Measurements from ENCODE around the gene SLC39A1. TPM values are rescaled to one million over a fixed set of nuclear protein-coding genes. Genes with fewer than 3 reads are reported as not detected.

Gene SLC39A1
- polyA plus RNA-seq, 1 of the 3 experiments (the other 2 are of a cell fraction), result 89.6 TPM

- peak overlapping the region; percentile 59 to 79 for H3K27ac ChIP-seq (ENCODE audit: low read depth in 2 of 2, low read length in 1 of 2)
- peaks cover 61% of the 10 kb centered on the region for H3K79me2 ChIP-seq (ENCODE audit: insufficient read depth)
Measured at GRCh38 chr1:153922076-153922971, 41.0 kb downstream of the SLC39A1 start.

GRCh38 chr1:153921803-153922075, 41.6 kb downstream of the SLC39A1 start:
- Histone ChIP-seq H3K9me2 (no peaks in the 10 kb centered on the region), H3K4me1 (ENCODE audit: control insufficient read depth in 1 of 2, insufficient read depth in 2 of 2, low read depth in 1 of 2, low read length in 1 of 2) (peaks cover 17 to 22% of the 10 kb centered on the region in 2 experiments), H3F3A (replicated peaks; ENCODE audit: insufficient read depth) (peaks cover 8% of the 10 kb centered on the region), H4K20me1 (ENCODE audit: insufficient read depth) (peaks cover 50% of the 10 kb centered on the region), H3K4me3 (ENCODE audit: low read depth in 2 of 2, low read length in 1 of 2) (peak overlapping the region; percentile 68 to 90), H2AFZ (ENCODE audit: low read depth) (peak overlapping the region; percentile 83; the same call in 1 of the 2 replicates), H3K9me3 (no peaks in the 10 kb centered on the region), H3K27ac (ENCODE audit: low read depth in 2 of 2, low read length in 1 of 2) (peak overlapping the region; percentile 59 to 79), H3K79me2 (ENCODE audit: insufficient read depth) (peaks cover 67% of the 10 kb centered on the region), H3K27me3 (ENCODE audit: insufficient read depth) (no peaks in the 10 kb centered on the region), H3K9ac (peak overlapping the region; percentile 88), H3K36me3 (replicated peaks in 1 of 2; ENCODE audit: control insufficient read depth in 1 of 2, insufficient read depth in 2 of 2, low read length in 1 of 2) (peaks cover 0 to 12% of the 10 kb centered on the region in 2 experiments), H3K4me2 (peak overlapping the region; percentile 92)
- DNase-seq, result peak; percentile 4
- CTCF ChIA-PET, result interaction anchor here (0.9 to 2.5 kb wide), 11 partner anchors 8 to 124 kb away, joined by 3 to 15 read pairs (median 7); partner anchors contain the start of genes DENND4B and RAB13
- POLR2A ChIA-PET, result interaction anchor here (1.2 to 1.9 kb wide), 2 partner anchors 39 to 100 kb away, joined by 4 to 5 read pairs; no protein-coding TSS in a partner anchor
- 16% methylated on average over 8 of the region's 10 CpGs for WGBS (ENCODE audit: low lambda C conversion rate)
- TF ChIP-seq SMC3 (IDR thresholded peaks at IDR 0.05; ENCODE audit: low read depth, low read length), result no peak
- TF ChIP-seq, protein P1, sequence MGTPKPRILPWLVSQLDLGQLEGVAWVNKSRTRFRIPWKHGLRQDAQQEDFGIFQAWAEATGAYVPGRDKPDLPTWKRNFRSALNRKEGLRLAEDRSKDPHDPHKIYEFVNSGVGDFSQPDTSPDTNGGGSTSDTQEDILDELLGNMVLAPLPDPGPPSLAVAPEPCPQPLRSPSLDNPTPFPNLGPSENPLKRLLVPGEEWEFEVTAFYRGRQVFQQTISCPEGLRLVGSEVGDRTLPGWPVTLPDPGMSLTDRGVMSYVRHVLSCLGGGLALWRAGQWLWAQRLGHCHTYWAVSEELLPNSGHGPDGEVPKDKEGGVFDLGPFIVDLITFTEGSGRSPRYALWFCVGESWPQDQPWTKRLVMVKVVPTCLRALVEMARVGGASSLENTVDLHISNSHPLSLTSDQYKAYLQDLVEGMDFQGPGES (IDR thresholded peaks at IDR 0.05; ENCODE audit: low read depth, low read length), result no peak
- TF ChIP-seq USF1 (IDR thresholded peaks at IDR 0.05; ENCODE audit: borderline replicate concordance, low read depth), result no peak
- no peak for TF ChIP-seq RFX5 (IDR thresholded peaks at IDR 0.05; ENCODE audit: low read length)
- no peak for TF ChIP-seq ELF1 (IDR thresholded peaks at IDR 0.05)
- TF ChIP-seq, protein P2, sequence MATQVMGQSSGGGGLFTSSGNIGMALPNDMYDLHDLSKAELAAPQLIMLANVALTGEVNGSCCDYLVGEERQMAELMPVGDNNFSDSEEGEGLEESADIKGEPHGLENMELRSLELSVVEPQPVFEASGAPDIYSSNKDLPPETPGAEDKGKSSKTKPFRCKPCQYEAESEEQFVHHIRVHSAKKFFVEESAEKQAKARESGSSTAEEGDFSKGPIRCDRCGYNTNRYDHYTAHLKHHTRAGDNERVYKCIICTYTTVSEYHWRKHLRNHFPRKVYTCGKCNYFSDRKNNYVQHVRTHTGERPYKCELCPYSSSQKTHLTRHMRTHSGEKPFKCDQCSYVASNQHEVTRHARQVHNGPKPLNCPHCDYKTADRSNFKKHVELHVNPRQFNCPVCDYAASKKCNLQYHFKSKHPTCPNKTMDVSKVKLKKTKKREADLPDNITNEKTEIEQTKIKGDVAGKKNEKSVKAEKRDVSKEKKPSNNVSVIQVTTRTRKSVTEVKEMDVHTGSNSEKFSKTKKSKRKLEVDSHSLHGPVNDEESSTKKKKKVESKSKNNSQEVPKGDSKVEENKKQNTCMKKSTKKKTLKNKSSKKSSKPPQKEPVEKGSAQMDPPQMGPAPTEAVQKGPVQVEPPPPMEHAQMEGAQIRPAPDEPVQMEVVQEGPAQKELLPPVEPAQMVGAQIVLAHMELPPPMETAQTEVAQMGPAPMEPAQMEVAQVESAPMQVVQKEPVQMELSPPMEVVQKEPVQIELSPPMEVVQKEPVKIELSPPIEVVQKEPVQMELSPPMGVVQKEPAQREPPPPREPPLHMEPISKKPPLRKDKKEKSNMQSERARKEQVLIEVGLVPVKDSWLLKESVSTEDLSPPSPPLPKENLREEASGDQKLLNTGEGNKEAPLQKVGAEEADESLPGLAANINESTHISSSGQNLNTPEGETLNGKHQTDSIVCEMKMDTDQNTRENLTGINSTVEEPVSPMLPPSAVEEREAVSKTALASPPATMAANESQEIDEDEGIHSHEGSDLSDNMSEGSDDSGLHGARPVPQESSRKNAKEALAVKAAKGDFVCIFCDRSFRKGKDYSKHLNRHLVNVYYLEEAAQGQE (IDR thresholded peaks at IDR 0.05; ENCODE audit: low read depth, low read length), result no peak
- TF ChIP-seq GATA2 (CRISPR knock-in tag; IDR thresholded peaks at IDR 0.05), result no peak
- TF ChIP-seq YY1 (IDR thresholded peaks at IDR 0.05; ENCODE audit: low read depth), result no peak

More at GRCh38 chr1:153922076-153922971, 41.0 kb downstream of the SLC39A1 start:
- Histone ChIP-seq H4K20me1 (ENCODE audit: insufficient read depth) (peaks cover 44% of the 10 kb centered on the region), H3K36me3 (replicated peaks in 1 of 2; ENCODE audit: control insufficient read depth in 1 of 2, insufficient read depth in 2 of 2, low read length in 1 of 2) (peaks cover 0 to 12% of the 10 kb centered on the region in 2 experiments), H3K9me2 (no peaks in the 10 kb centered on the region), H3K27me3 (ENCODE audit: insufficient read depth) (no peaks in the 10 kb centered on the region), H3F3A (replicated peaks; ENCODE audit: insufficient read depth) (peaks cover 8% of the 10 kb centered on the region), H3K4me1 (ENCODE audit: control insufficient read depth in 1 of 2, insufficient read depth in 2 of 2, low read depth in 1 of 2, low read length in 1 of 2) (peaks cover 17 to 22% of the 10 kb centered on the region in 2 experiments), H2AFZ (ENCODE audit: low read depth) (peak overlapping the region; percentile 83), H3K9ac (peak overlapping the region; percentile 88), H3K9me3 (no peaks in the 10 kb centered on the region), H3K4me3 (ENCODE audit: low read depth in 2 of 2, low read length in 1 of 2) (peak overlapping the region; percentile 68 to 90), H3K4me2 (peak overlapping the region; percentile 92)
- POLR2A ChIA-PET, result interaction anchor here (1.0 to 1.9 kb wide), 9 partner anchors 21 to 298 kb away, joined by 3 to 8 read pairs (median 4); partner anchors contain the start of genes CRTC2, RPS27 and UBAP2L
- no peak for TF ChIP-seq RAD21 (IDR thresholded peaks at IDR 0.05; ENCODE audit: low read length)
- TF ChIP-seq ZBTB33 (IDR thresholded peaks at IDR 0.05; ENCODE audit: borderline replicate concordance, low read depth), result no peak
- TF ChIP-seq JUND (IDR thresholded peaks at IDR 0.05), result no peak
- peak; percentile 43 for TF ChIP-seq CHD2 (IDR thresholded peaks at IDR 0.05; ENCODE audit: low read length, partially characterized antibody)
- no peak for TF ChIP-seq EP300 (IDR thresholded peaks at IDR 0.05; ENCODE audit: borderline replicate concordance in 1 of 2, low read depth in 1 of 2, low read length in 1 of 2)
- TF ChIP-seq FOSL2 (IDR thresholded peaks at IDR 0.05; ENCODE audit: borderline replicate concordance, low read depth), result no peak
- TF ChIP-seq SMC3 (IDR thresholded peaks at IDR 0.05; ENCODE audit: low read depth, low read length), result 0 out of 2 replicates have a peak, but pooled peaks have one; percentile 2
- no peak for TF ChIP-seq EZH2phosphoT487 (IDR thresholded peaks at IDR 0.05; ENCODE audit: borderline replicate concordance, low read depth)
- TF ChIP-seq, protein P3, sequence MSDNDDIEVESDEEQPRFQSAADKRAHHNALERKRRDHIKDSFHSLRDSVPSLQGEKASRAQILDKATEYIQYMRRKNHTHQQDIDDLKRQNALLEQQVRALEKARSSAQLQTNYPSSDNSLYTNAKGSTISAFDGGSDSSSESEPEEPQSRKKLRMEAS (IDR thresholded peaks at IDR 0.05; ENCODE audit: low read depth), result peak; percentile 32; the same call in 1 of the 2 replicates
- TF ChIP-seq YY1 (IDR thresholded peaks at IDR 0.05; ENCODE audit: low read depth), result 0 out of 2 replicates have a peak, but pooled peaks have one; percentile 22
- no peak for TF ChIP-seq POLR2AphosphoS5 (IDR thresholded peaks at IDR 0.05; ENCODE audit: low read depth, low read length)
- TF ChIP-seq ELF1 (IDR thresholded peaks at IDR 0.05), result no peak
- CTCF ChIA-PET, result interaction anchor here (0.8 to 2.5 kb wide), 13 partner anchors 8 to 826 kb away, joined by 3 to 15 read pairs (median 7); partner anchors contain the start of genes CREB3L4, DENND4B and RAB13
- WGBS (ENCODE audit: low lambda C conversion rate), result 2% methylated on average over 42 of the region's 86 CpGs
- DNase-seq, result peak; percentile 78

All from SK-N-SH (cell line).